K562 (cell line): ENCODE results near the gene RCOR1. TPM values are rescaled to one million over a fixed set of nuclear protein-coding genes. Genes with fewer than 3 reads are reported as not detected.
A peak's percentile ranks its signal among the peaks of the same experiment; 100 is the strongest.

Experiments
- ATAC-seq: fragments of 200-7000 bp; cut with Tn5 transposase; 3 replicates; pipeline ENCODE4 v1.9.1; 2020; ENCODE audit warnings: moderate library complexity
- BruUV-seq: library from RNA; stranded (reverse); fragments of 400-500 nt; replicated peaks from 2 replicates; lab custom pipeline; 2021; lab: Mats Ljungman, UMichigan
- CTCF ChIA-PET: fragments of 300-600 bp; formaldehyde crosslinking; extraction: SDS; loops from one replicate; lab custom pipeline; 2021; ENCODE audit warnings: low intra/inter-chr PET ratio; lab: Yijun Ruan, JAX
- POLR2A ChIA-PET: fragments of 300-600, 350-650 bp; sonication (Branson Sonifier 250); formaldehyde crosslinking; extraction: SDS; loops from one replicate; lab custom pipeline; 2021; ENCODE audit warnings: antibody characterized with exemption, inconsistent platforms; lab: Yijun Ruan, JAX
- DNase-seq, 4 experiments: peaks; one replicate each; pipeline versions ENCODE4 v3.0.0 to v3.0.0-alpha.2; 2011 to 2018; ENCODE audit warnings: low spot score in 3 of 4, mixed read lengths in 3 of 4; ENCODE audit errors: extremely low read depth in 1 of 4
- FAIRE-seq: peaks from 2 replicates; lab custom pipeline; 2011; peaks lifted over from hg19 to GRCh38; lab: Jason Lieb, UNC
- H2AFZ ChIP-seq: 2 replicates; pipeline ENCODE4 v1.6.0; 2011; ENCODE audit warnings: low read depth, low read length, control low read depth, inconsistent platforms
- H3K27ac ChIP-seq: fragments of 200-600 bp; 3 replicates; pipeline ENCODE4 v1.8.0; 2011; ENCODE audit warnings: low read depth, mild to moderate bottlenecking, control low read depth, inconsistent platforms, low read length, moderate library complexity, mixed read lengths; ENCODE audit errors: extremely low read depth
- H3K27me3 ChIP-seq, 2 experiments: fragments of 300-600 bp in 1 of 2; 2 replicates in 1 of 2; 3 replicates in 1 of 2; pipeline versions ENCODE4 v1.6.0 to v1.8.0; 2011; ENCODE audit warnings: inconsistent platforms in 2 of 2, low read length in 2 of 2, mild to moderate bottlenecking in 1 of 2, mixed read lengths in 1 of 2, moderate library complexity in 1 of 2; ENCODE audit not compliant: control insufficient read depth in 2 of 2, insufficient read depth in 2 of 2
- H3K36me3 ChIP-seq: fragments of 300-600 bp; 3 replicates; pipeline ENCODE4 v1.8.0; 2011; ENCODE audit warnings: mild to moderate bottlenecking, low read length, inconsistent platforms; ENCODE audit not compliant: control insufficient read depth, insufficient read depth
- H3K4me1 ChIP-seq, 2 experiments: fragments of 200-600 bp in 1 of 2; replicated peaks in 1 of 2; 2 replicates in 1 of 2; 3 replicates in 1 of 2; pipeline versions ENCODE4 v1.5.1 to v1.8.0; 2011; ENCODE audit warnings: inconsistent platforms in 2 of 2, low read length in 2 of 2, mild to moderate bottlenecking in 1 of 2, mixed read lengths in 1 of 2, moderate library complexity in 1 of 2; ENCODE audit not compliant: control insufficient read depth in 2 of 2, insufficient read depth in 2 of 2
- H3K4me2 ChIP-seq: 2 replicates; pipeline ENCODE4 v1.6.1; 2011; ENCODE audit warnings: low read length, control low read depth, inconsistent platforms, mixed read lengths; ENCODE audit not compliant: insufficient read depth
- H3K4me3 ChIP-seq: fragments of 200-600 bp; sonication (generic), shearing (Covaris generic); 2 replicates; pipeline ENCODE4 v1.5.1; 2016; ENCODE audit warnings: control low read depth, inconsistent platforms
- H3K79me2 ChIP-seq: fragments of 200-600 bp; 3 replicates; pipeline ENCODE4 v1.8.0; 2011; ENCODE audit warnings: low read length, inconsistent platforms; ENCODE audit not compliant: control insufficient read depth, insufficient read depth
- H3K9ac ChIP-seq, 2 experiments: 2 replicates each; pipeline versions ENCODE4 v1.6.0 to v1.6.1; 2011; ENCODE audit warnings: low read depth in 2 of 2, low read length in 2 of 2, control low read depth in 1 of 2, inconsistent platforms in 1 of 2, mild to moderate bottlenecking in 1 of 2, mixed read lengths in 1 of 2; ENCODE audit not compliant: insufficient read depth in 1 of 2
- H3K9me1 ChIP-seq: one replicate; pipeline ENCODE4 v1.6.0; 2011; ENCODE audit warnings: inconsistent platforms, mild to moderate bottlenecking, low read length, moderate library complexity; ENCODE audit not compliant: control insufficient read depth, insufficient read depth
- H3K9me3 ChIP-seq: replicated peaks from 2 replicates; pipeline ENCODE4 v1.5.1; 2011; ENCODE audit warnings: low read depth, low read length, inconsistent platforms; ENCODE audit not compliant: control insufficient read depth, insufficient read depth
- H4K20me1 ChIP-seq: replicated peaks from 2 replicates; pipeline ENCODE4 v1.6.1; 2011; ENCODE audit warnings: low read length, inconsistent platforms, mixed read lengths; ENCODE audit not compliant: control insufficient read depth, insufficient read depth
- EGR1 ChIP-seq: fragments of 450-650 bp; conservative IDR thresholded peaks from 2 replicates; pipeline ENCODE4 v1.6.1; 2017; ENCODE audit warnings: mild to moderate bottlenecking
- FOSL1 ChIP-seq: fragments of 200-800 bp; sonication (Bioruptor generic); conservative IDR thresholded peaks from 2 replicates; pipeline ENCODE4 v1.6.1; 2016; ENCODE audit warnings: missing genetic modification characterization, missing compliant biosample characterization
- HDAC3 ChIP-seq: fragments of 450-650 bp; IDR thresholded peaks from 2 replicates; pipeline ENCODE4 v1.6.1; 2018; ENCODE audit warnings: borderline replicate concordance, mild to moderate bottlenecking, moderate library complexity; ENCODE audit not compliant: partially characterized antibody
- NBN ChIP-seq: fragments of 450-650 bp; IDR thresholded peaks from 2 replicates; pipeline ENCODE4 v1.6.1; 2016; ENCODE audit warnings: low read depth, mild to moderate bottlenecking
- POLR2AphosphoS5 ChIP-seq: IDR thresholded peaks from 2 replicates; pipeline ENCODE4 v1.6.1; 2011; ENCODE audit warnings: mild to moderate bottlenecking, low read depth, low read length, moderate library complexity; ENCODE audit not compliant: control insufficient read depth, insufficient read depth
- PRPF4 ChIP-seq: fragments of 200-400 bp; formaldehyde crosslinking; IDR thresholded peaks from one replicate; pipeline ENCODE4 v1.6.1; 2017; ENCODE audit warnings: low read length, low read depth, mild to moderate bottlenecking; ENCODE audit not compliant: insufficient read depth, poor library complexity, severe bottlenecking
- ZBTB7A ChIP-seq: IDR thresholded peaks from 2 replicates; pipeline ENCODE4 v1.6.1; 2011; ENCODE audit warnings: low read depth, mild to moderate bottlenecking, low read length, moderate library complexity, borderline replicate concordance; ENCODE audit not compliant: control insufficient read depth
- ZFX ChIP-seq: sonication (generic); formaldehyde crosslinking; IDR thresholded peaks from 2 replicates; pipeline ENCODE4 v1.8.0; 2022; ENCODE audit warnings: mild to moderate bottlenecking, missing genetic modification reagents, moderate library complexity
- WGBS: fragments of 100-300 bp; shearing (Covaris generic); methylation state at CpG from one replicate; pipeline ENCODE4 v1.1.6; 2016; ENCODE audit warnings: low coverage, mixed read lengths; ENCODE audit not compliant: insufficient coverage; ENCODE audit errors: missing lambda C conversion rate; 5-methylcytosine and 5-hydroxymethylcytosine counted together
- in situ Hi-C: fragments of 300-500 bp; cut with MboI; formaldehyde crosslinking; loops from 4 replicates; pipeline ENCODE4 v1.15.0; 2018; ENCODE audit warnings: inconsistent platforms, mixed read lengths
- intact Hi-C: fragments of 100-400 bp; cut with micrococcal nuclease; formaldehyde crosslinking; loops from 2 replicates; pipeline ENCODE4 v1.14.2; 2022
- polyA plus RNA-seq, 8 experiments: library from polyadenylated mRNA; depleted of rRNA in 4 of 8; stranded (reverse) in 5 of 8; unstranded in 3 of 8; fragments of >200 nt; fragmentation: Nextera tagmentation in 2 of 8; fragmentation: Illumina TruSeq in 1 of 8; extraction: Ambion mirVana in 2 of 8; extraction: Trizol in 1 of 8; gene quantifications; 2 replicates each; pipeline versions ENCODE4 v1.2.1 to v1.2.3, GENCODE V29; 2011 to 2014; ENCODE audit warnings: inconsistent platforms in 1 of 8, missing spikeins in 1 of 8
- total RNA-seq, 7 experiments: library from RNA; depleted of rRNA in 6 of 7; stranded (reverse); fragments of >200 nt in 6 of 7; fragmentation: Illumina TruSeq in 2 of 7; extraction: Trizol in 2 of 7; gene quantifications; 2 replicates each; pipeline versions ENCODE4 v1.2.1 to v1.2.3, GENCODE V29; 2011 to 2021; ENCODE audit warnings: low replicate concordance in 1 of 7
- TF ChIP-seq, protein P1 (sequence below), 3 experiments: IDR thresholded peaks in 2 of 3; conservative IDR thresholded peaks in 1 of 3; 2 replicates each; pipeline ENCODE4 v1.5.1; 2011 to 2012; ENCODE audit warnings: low read length in 3 of 3, mild to moderate bottlenecking in 3 of 3, control low read depth in 2 of 3, improper control_type of control experiment in 1 of 3, inconsistent platforms in 1 of 3, low read depth in 1 of 3, mixed read lengths in 1 of 3, moderate library complexity in 1 of 3; ENCODE audit not compliant: insufficient read depth in 2 of 3
- TF ChIP-seq, protein P2 (sequence below): fragments of 200-800 bp; sonication (Bioruptor generic); IDR thresholded peaks from 2 replicates; pipeline ENCODE4 v1.6.1; 2017; ENCODE audit warnings: missing genetic modification characterization, missing compliant biosample characterization
- TF ChIP-seq, protein P3 (sequence below): fragments of 450-650 bp; IDR thresholded peaks from 2 replicates; pipeline ENCODE4 v1.6.1; 2016
- TF ChIP-seq, protein P4 (sequence below), 2 experiments: fragments of 450-650 bp in 1 of 2; sonication (generic) in 1 of 2; formaldehyde crosslinking in 1 of 2; IDR thresholded peaks in 1 of 2; conservative IDR thresholded peaks in 1 of 2; 2 replicates each; pipeline versions ENCODE4 v1.6.1 to v1.8.1; 2016 to 2023; ENCODE audit warnings: mild to moderate bottlenecking in 2 of 2, moderate library complexity in 2 of 2, inconsistent platforms in 1 of 2, missing genetic modification reagents in 1 of 2

Gene RCOR1
- total and polyA plus RNA-seq, 9 of the 15 experiments (the other 6 are each of a cell fraction or from before 2014, with no cell fraction given): 8.5 to 47.9 (median 20.9) TPM

DNA sequence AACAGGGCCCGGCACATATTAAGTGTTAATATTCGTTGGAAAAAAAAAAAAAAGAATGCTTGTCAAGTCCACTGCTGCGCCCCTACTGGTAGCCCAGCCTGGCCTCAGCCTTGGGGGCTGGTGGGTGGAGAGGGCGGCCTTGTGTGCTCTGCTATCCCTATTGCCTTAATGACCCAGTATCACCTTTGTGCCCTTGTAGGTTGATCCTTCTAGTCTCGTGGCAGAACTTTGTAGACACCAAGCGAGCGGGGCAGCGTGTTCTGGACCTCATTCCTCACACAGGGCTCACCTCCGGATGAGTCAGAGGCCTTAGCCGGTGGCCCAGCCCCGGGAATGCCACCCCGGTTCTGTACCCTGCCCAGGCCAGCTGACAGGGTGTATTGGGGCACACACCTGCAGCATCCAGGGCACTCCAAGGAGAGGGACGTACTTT, 1.8 kb upstream of the RCOR1 start:
- in situ Hi-C loops: no loop called here
- H2AFZ ChIP-seq: peak overlapping the region; percentile 34
- H3K79me2 ChIP-seq: peaks cover 49% of the 10 kb centered on the region
- DNase-seq: peak; percentile 37 to 74 (median 43)
- peak overlapping the region; percentile 90 to 96 for H3K9ac ChIP-seq
- ChIA-PET CTCF (no interaction called here), POLR2A (interaction anchor here (0.7 to 1.7 kb wide), 4 partner anchors 16 to 300 kb away, joined by 3 to 7 read pairs (median 4); no protein-coding TSS in a partner anchor)
- BruUV-seq: no TSS peak
- intact Hi-C loops: loop anchor here (1.0 to 5.0 kb wide), 3 partner anchors 39 to 153 kb away; no protein-coding TSS in a partner anchor
- H3K4me3 ChIP-seq: peak overlapping the region; percentile 93
- no peaks in the 10 kb centered on the region for H3K9me3 ChIP-seq
- no peaks in the 10 kb centered on the region for H4K20me1 ChIP-seq
- peak overlapping the region; percentile 98 for H3K27ac ChIP-seq
- H3K4me2 ChIP-seq: peak overlapping the region; percentile 80
- H3K36me3 ChIP-seq: peaks cover 6% of the 10 kb centered on the region; the same call in 1 of the 3 replicates
- no peaks in the 10 kb centered on the region for H3K27me3 ChIP-seq
- 5% methylated on average over 11 of the region's 13 CpGs for WGBS
- H3K9me1 ChIP-seq: no peaks in the 10 kb centered on the region
- FAIRE-seq: peak; percentile 49
- H3K4me1 ChIP-seq: peaks cover 16 to 32% of the 10 kb centered on the region in 2 experiments; a peak in 4 of 5 replicates
- ATAC-seq: peak; percentile 52
- TF ChIP-seq FOSL1 (tag): peak; percentile 58
- peak; percentile 19; the same call in 1 of the 2 replicates for TF ChIP-seq NBN
- 0 out of 2 replicates have a peak, but pooled peaks have one; percentile 34 for TF ChIP-seq ZBTB7A
- TF ChIP-seq PRPF4: no peak
- TF ChIP-seq, protein P1, sequence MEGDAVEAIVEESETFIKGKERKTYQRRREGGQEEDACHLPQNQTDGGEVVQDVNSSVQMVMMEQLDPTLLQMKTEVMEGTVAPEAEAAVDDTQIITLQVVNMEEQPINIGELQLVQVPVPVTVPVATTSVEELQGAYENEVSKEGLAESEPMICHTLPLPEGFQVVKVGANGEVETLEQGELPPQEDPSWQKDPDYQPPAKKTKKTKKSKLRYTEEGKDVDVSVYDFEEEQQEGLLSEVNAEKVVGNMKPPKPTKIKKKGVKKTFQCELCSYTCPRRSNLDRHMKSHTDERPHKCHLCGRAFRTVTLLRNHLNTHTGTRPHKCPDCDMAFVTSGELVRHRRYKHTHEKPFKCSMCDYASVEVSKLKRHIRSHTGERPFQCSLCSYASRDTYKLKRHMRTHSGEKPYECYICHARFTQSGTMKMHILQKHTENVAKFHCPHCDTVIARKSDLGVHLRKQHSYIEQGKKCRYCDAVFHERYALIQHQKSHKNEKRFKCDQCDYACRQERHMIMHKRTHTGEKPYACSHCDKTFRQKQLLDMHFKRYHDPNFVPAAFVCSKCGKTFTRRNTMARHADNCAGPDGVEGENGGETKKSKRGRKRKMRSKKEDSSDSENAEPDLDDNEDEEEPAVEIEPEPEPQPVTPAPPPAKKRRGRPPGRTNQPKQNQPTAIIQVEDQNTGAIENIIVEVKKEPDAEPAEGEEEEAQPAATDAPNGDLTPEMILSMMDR (IDR thresholded peaks at IDR 0.05 in 2 of 3, conservative IDR thresholded peaks at IDR 0.05 in 1 of 3; ENCODE audit: insufficient read depth in 2 of 3, low read depth in 1 of 3, low read length in 3 of 3): peak; percentile 60 to 81 (median 65)
- 0 out of 2 replicates have a peak, but pooled peaks have one; percentile 18 for TF ChIP-seq POLR2AphosphoS5
- TF ChIP-seq, protein P2, sequence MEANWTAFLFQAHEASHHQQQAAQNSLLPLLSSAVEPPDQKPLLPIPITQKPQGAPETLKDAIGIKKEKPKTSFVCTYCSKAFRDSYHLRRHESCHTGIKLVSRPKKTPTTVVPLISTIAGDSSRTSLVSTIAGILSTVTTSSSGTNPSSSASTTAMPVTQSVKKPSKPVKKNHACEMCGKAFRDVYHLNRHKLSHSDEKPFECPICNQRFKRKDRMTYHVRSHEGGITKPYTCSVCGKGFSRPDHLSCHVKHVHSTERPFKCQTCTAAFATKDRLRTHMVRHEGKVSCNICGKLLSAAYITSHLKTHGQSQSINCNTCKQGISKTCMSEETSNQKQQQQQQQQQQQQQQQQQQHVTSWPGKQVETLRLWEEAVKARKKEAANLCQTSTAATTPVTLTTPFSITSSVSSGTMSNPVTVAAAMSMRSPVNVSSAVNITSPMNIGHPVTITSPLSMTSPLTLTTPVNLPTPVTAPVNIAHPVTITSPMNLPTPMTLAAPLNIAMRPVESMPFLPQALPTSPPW: peak; percentile 59
- TF ChIP-seq, protein P3, sequence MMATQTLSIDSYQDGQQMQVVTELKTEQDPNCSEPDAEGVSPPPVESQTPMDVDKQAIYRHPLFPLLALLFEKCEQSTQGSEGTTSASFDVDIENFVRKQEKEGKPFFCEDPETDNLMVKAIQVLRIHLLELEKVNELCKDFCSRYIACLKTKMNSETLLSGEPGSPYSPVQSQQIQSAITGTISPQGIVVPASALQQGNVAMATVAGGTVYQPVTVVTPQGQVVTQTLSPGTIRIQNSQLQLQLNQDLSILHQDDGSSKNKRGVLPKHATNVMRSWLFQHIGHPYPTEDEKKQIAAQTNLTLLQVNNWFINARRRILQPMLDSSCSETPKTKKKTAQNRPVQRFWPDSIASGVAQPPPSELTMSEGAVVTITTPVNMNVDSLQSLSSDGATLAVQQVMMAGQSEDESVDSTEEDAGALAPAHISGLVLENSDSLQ: no peak
- no peak for TF ChIP-seq HDAC3
- TF ChIP-seq ZFX (CRISPR knock-in tag): peak; percentile 73
- TF ChIP-seq, protein P4, sequence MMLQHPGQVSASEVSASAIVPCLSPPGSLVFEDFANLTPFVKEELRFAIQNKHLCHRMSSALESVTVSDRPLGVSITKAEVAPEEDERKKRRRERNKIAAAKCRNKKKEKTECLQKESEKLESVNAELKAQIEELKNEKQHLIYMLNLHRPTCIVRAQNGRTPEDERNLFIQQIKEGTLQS (IDR thresholded peaks at IDR 0.05): peak; percentile 62
- TF ChIP-seq, protein P4 (CRISPR knock-in tag; conservative IDR thresholded peaks at IDR 0.05): no peak
- peak; percentile 72 for TF ChIP-seq EGR1
